T-helper 1 cell treated with Interleukin-12 subunit alpha and Interleukin-12 subunit beta and Interleukin-4 antibody, amounts not matched to agents 30 ng/mL and 1 ng/mL, for 36 hours (primary cell): ENCODE measurements around the gene PCGF5. TPM values are rescaled to one million over a fixed set of nuclear protein-coding genes. Genes with fewer than 3 reads are reported as not detected.
"Not testable (repeated sequence)": the region's sequence is repeated elsewhere in the genome, so short reads cannot be mapped to it uniquely, and the experiment has no call there.

Source experiments
- intact Hi-C: fragments of 100-400 bp; cut with micrococcal nuclease; formaldehyde crosslinking; loops from one replicate; pipeline ENCODE4 v1.15.1; 2024
- total RNA-seq: library from RNA; stranded (reverse); gene quantifications from 2 replicates; pipeline ENCODE4 v1.2.3, GENCODE V29; 2022

PCGF5 gene
- total RNA-seq = 55.3 and 58.4 TPM in 2 replicates

DNA sequence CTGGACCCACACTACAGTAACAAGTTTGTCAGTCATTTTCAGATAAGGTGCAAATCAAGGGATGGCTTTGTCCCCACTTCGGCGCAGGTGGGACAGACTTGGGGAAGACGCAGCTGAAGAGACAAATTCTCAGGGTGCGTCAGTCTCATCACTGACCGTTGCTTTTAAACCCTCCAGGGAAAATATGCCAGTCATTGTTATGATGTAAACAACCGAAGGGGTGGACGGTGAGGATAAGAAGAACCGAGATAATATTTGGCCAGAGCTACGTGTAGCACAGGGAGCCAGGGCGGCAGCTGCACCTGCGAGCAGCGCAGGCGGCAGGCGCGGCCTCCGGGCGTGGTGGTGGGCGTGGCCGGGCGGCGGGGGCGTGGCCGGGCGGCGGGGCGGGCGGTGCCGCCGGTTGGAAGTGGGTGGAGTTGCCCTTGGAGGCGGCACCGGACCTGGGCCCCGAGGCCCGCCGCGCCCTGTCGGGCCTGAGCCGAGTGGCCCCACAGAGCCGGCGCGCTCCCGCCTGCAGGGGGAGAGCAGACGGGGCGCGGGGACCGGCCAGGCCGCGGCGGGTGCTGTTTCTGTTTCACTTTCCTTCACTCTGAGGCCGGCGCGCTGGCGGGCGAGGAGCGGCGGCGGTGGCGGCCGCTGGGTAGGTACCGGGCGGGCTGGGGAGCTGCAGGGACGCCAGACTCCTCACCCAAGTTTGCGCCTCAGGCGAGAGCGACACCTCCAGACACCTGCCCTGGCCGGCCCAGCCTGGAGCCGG, at the start of gene PCGF5:
PCGF5 (plus strand) TSS at position 470 of the 760 bp plus-strand sequence. CDS start 2,209 bp downstream, outside the sequence.
- intact Hi-C loops = loop anchor here (1.0 to 5.0 kb wide), 13 partner anchors 10 to 1627 kb away; partner anchors contain the start of genes CPEB3, EXOC6, KIF11 and KIF20B

DNA sequence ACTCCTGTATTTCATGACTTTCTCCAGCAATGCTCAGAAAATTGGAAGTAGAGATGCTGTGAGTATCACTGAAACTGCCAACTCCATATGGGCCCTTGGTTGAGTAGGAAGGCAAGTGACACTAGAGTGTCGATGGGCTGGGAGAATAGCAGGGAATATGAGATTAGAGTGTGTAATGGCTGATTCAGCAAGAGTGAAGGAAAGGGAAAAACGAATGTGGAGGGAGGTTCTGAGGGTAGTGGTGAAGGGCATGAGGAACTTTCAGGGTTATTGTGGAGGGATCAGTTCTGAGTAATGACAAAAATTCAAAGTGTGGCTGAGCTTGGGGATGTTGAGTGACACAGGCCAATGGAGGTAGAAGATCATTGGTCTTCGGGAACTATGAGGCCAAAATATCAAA, 49.0 kb upstream of the PCGF5 start:
- intact Hi-C loops = no loop called here

DNA sequence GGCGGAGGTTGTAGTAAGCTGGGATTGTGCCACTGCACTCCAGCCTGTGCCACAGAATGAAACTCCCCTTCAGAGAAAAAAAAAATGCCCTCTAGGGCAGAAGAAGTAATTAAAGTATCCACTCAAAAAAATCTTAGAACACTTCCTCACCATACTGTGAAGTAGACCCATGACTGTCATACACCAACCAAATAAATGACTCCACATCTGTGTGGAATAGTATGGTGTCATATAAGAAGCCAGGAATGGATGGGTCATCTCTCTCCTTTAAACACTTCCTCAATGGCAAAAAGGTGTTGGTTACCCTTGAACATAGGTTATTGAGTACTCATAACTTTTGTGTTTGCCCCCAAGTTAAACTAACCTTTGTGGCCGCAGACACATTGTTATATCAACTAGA, 48.1 kb upstream of the PCGF5 start:
- intact Hi-C loops = no loop called here

DNA sequence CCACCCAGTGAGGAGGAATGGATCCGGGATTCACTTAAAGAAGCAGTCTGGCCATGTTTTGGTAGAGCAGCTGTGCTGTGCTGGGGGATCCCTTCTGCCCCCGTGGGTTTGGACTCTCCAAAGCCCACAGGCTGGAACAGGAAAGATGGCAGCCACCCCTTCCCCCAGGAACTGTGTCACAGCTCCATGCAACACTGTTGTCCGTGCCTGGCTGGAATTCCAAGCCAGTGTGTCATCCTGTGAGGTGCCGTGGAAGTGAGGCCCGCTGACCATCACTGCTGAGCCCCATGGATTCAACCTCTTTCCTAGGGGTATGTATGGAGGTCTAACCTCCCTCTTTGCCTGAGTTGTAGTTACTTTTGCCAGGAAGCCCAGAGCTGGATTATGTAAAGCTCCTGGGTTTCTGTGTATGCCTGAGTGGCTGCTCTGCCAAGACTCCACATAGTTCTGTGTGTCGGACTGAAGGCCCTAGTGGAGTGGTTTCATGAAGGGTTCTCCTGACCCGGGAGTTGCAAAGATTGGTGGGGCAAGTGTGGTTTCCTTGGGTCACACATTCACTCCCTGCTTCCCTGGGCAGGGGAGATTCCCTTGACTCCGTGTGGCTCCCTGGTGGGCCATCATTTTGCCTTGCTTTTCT, 35.1 kb upstream of the PCGF5 start:
- intact Hi-C loops = no loop called here

DNA sequence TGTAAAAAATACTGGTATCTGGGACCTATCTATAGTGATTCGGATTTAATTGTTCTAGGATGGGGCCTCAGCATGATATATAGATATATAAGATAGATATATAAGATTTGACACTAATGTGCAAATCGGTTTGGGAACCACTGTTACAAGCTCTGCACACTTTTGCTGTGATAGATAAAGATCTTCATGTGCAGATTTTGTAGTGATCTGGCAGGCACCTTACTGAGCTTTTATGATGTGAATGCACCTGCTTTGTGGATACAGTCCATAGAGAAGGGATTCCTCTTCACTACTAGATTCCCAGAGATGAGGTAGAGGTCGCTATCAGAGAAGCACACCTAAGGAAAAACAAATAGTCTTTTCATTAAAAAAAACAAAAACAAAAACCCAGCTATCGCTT, 33.3 kb upstream of the PCGF5 start:
- intact Hi-C loops = no loop called here

DNA sequence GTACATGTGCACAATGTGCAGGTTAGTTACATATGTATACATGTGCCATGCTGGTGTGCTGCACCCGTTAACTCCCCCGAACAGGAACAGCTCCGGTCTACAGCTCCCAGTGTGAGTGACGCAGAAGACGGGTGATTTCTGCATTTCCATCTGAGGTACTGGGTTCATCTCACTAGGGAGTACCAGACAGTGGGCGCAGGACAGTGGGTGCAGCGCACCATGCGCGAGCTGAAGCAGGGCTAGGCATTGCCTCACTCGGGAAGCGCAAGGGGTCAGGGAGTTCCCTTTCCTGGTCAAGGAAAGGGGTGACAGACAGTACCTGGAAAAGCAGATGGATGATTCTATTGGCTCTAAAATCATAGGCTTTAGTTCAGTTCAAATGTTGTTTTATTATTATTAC, 32.5 kb upstream of the PCGF5 start:
- intact Hi-C loops = not testable (repeated sequence)

DNA sequence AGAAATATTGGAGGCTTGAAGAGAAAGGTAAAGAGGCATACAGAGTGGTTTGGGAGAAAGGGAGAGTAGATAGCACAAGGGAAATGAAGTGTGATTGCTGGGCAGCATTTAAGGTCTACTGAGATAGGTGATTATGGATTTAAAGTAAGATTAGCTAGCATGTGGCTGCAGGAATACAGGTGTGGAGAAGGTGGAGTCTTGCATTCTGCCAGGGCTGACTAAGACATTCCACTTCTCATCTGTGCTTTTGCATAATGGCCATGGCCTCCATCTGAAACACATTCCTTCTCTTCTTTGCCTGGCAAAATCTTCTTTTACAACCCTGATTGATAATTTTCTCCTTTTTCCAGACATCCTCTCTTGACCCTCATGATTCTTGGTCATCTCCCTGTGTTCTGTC, 31.6 kb upstream of the PCGF5 start:
- intact Hi-C loops = no loop called here

DNA sequence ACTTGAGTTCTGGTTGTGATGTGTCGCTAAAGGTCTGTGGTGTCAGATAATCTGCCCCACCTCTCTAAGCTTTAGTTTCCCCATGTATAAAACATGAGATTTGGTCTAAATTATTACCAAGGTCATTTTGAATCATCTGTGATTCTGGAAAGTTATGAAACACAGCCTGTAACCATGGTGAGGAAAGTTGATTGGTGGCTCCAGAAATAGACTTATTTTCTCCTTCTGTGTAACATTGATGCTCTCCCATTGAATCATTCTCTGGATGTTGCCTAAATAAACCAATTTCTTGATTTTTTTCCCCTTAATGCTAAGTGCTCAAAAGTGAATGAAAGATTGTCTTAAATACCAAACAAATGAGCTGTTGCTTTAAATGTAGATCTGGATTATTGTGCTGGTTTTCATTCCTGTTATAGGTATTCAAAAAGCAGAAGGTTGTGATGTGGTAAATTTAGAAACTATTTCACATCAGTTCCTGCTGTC, 30.0 kb upstream of the PCGF5 start:
- intact Hi-C loops = no loop called here

DNA sequence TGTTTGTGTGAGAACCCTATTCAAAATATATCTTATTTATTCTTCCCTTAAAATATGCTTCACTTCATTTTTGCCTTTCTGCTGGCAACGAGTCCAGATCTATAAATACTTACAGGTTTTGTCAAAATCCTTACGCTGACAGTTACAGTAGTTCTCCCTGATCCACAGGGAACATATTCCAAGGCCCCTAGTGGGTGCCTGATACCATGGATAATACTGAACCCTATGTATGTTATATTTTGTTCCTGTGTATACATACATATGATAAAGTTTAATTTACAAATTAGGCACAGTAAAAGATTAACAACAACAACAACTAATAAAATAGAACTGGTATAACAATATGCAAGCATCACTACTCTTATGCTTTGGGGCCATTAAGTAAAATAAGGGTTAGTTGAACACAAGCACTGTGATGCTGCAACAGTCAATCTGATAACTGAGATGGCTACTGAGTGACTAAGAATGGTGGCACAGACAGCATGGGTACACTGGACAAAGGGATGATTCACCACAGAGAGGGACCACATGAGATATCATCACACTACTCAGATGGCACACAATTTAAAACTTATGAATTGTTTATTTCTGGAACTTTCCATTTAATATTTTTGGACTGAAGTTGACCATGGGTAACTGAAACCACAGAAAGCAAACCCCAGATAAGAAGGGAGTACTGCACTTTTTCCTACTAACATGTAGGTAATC, 29.4 kb upstream of the PCGF5 start:
- intact Hi-C loops = no loop called here

DNA sequence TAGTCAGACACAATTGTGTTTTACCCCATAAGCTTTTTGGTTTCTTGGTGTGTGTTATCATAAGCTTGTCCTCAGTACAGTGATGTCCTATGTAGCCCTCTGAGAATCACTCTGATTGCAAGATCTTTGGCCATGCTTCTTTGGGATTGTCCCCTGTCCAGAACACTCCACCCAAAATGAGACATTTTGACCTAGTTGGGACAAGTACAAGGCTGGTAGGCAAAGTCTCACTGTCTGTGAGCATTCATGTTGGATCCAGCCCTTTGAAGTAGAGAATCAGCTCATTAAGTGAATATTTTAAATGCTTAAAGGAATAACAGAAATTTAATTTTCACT, 28.9 kb upstream of the PCGF5 start:
- intact Hi-C loops = no loop called here

DNA sequence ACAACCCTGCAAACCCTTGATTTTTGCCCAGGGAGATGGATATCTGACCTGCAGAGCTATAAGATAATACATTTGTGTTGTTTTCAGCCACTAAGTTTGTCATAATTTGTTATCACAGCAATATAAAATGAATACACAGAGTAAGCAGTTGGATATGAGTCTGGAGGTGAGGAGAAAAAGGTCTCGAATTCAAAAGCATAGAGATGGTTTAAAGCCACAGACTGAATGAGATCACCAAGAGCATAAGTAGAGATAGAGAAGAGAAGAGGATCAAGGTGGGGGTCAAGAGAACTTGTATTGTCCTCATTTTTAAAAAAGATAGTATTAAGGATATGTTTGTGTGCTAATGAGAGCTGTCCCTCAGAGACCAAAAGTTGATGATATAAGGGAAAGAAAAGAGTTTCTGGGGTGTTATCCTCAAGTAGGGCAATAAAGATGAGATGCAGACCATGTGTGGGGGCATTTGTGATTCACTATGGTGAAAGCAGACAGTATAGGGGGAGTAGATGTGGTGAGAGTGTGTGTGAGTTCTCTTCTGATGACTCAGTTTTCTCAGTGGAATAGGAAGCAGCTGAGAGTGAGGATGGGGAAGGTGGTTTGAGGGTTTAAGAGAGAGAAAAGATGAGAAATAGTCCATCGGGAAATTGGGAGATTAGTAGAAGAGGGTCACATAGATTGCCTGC, 25.8 kb upstream of the PCGF5 start:
- intact Hi-C loops = no loop called here

DNA sequence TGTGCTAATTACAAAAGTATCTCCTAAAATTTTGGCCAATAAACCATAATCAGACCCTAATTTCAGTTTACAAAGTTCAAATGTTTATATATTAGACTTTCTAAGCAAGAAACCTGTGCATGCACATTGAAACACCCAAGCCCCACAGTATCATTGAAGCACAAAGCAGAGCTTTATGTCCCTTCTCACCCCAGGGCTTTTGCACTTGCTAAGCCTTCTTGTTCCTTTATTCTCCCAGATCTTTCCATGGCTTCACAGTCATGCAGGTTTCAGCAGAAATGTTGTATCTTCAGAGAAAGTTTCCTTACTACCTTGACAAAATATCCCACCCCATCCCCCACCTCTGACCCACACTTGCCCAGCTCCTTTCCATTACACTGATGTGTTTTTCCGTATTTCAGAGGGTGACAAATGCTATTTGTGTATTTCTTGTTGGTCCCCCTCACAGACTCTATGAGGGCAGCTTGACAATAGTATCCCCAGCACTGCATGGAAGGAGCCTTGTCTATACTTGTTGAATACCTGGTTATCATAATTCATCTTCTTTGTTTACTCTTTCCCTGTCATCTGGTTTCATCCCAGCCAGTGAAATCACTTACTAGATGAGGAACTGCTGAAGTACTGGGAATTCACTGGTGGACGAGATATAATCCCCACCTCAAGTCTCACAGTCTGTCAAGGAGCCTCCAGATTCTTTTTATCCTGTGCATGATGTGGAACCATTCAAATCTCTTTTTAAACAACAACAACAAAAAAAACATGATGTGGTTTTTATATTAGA, 24.0 kb upstream of the PCGF5 start:
- intact Hi-C loops = no loop called here

DNA sequence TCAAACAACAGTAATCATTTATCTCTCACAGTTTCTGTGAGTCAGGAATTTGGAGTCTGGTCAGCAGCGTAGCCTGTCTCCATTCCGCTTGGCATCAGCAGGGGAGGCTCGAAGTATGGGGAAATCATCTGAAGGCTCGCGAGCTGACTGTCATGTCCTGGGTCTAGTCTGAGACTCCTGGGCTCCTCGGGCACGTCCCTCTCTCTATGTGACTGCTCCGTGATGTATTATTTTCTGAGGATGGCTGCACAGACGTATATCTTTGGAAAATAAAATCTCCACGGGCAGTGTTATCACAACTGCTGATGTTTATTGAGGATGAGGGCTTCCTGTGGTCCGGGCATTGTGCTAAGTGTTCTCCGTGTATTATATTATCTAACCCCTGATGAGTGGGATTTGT, 23.3 kb upstream of the PCGF5 start:
- intact Hi-C loops = no loop called here

DNA sequence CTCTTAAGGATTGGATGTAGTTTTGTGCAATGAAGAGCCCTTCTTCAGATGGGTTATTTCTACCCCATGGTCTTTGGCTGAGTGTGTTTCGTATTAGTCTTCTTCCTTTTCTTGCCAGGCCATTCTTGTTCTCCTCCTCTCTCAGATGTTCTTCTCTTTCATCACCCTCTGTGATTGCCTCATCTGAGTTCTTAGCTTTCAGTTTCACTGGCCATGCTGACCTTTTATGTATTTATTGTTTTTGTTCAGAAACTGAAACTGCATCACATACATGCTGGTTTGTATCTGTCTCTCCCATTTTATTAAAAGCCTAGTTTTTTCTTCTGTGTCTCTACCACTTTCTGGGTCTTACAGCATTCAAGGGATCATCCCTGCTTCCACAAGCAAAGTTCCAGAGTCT, 21.7 kb upstream of the PCGF5 start:
- intact Hi-C loops = loop anchor here (1.0 to 2.0 kb wide), 3 partner anchors 52 to 1784 kb away; partner anchors contain the start of genes CPEB3, IFIT5 and MARCHF5

DNA sequence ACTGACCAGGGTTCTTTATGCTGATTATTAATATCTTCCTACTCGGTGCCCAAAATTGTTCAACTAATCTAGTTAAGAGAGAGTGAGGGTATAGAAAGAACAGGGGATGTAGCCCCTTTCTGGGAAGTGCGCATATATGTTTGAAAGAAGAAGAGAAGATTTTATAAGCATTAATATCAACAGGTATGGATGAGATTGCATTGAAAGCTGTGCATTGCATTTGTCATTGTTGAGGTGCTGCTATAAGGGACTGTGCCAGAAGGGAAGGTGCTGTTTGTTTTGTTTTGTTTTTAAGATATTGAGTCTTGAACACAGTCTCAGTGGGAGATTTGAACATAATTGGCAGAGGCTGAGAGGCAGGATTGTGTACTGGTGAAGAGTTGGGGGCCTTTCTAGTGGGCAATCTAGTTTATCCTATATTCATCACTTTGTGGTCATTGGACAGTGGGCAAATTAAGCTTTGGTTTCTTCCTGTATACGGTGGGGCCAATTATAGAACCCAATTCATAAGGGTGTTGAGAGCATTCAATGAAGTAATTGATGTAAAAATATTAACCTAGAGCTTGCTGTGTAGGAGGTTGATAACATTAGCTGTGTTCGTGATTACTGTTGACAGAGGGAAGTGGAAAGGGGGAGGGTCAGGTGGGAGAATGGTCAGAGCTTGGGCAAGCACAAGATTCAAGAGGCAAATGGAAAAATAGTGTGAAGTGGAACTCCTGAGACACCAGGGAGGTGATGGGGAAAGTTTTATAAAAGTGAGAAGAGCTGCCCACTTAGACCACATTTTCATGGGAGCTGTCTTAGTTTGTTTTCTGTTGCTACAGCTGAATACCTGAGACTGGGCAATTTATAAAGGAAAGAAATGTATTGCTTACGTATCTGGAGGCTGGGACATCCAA, 19.9 kb upstream of the PCGF5 start:
- intact Hi-C loops = loop anchor here (1.0 to 5.0 kb wide), 5 partner anchors 20 to 722 kb away; partner anchors contain the start of genes BTAF1, PCGF5 and TNKS2

DNA sequence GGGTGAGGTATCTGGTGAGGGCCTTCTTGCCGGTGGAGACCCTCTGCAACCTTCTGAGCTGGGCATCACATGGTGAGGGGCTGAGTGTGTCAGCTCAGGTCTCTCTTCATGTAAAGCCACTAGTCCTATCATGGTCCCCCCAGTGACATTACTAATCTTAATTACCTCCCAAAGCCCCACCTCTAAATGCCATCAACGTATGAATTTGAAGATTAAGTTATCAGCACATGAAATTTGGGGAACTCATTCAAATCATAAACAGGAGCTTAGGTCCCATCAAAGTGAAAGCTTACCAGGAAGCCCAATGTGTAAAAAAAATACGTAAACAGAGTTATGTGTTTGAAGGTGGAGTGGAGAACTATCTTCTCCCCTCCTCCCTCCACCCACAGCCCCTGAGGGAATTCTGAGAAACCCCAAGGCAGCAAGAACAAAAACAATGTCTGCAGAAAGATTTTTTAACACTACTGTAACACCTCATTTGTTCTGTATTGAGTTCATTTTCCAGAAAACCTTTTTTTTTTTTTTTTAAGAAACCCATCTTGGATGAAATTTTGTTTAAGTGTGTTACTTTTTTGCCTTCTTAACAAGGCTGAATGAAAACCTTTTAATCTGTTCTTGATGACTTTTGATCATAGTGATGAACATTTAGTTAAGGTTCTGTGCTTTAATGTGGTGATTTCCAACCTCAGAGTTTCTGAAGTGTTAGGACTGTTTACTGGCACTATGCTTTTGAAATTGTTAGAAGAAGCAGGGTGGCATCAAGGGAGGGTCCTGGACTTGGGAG, 19.1 kb upstream of the PCGF5 start:
- intact Hi-C loops = loop anchor here (1.0 to 5.0 kb wide), 5 partner anchors 19 to 721 kb away; partner anchors contain the start of genes BTAF1, PCGF5 and TNKS2

DNA sequence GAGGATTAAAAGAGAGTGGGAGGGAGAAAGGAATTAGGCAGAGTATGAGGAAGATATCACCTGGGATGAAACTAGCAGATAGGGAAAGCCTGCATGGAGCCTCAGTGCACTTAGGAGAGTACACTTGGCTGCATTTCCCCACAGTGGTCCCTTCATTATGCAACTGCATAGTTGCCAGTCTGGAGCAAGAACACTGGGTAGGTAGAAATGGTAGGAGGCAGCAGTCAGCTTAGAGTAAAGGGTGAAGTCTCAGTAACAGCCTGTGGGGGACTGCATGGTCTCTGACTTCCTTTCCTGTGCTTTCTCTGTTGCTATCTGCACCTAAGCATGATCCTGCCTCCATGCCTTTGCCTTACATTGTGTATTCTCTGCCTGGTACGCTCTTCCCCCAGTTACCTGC, 14.0 kb upstream of the PCGF5 start:
- intact Hi-C loops = no loop called here

DNA sequence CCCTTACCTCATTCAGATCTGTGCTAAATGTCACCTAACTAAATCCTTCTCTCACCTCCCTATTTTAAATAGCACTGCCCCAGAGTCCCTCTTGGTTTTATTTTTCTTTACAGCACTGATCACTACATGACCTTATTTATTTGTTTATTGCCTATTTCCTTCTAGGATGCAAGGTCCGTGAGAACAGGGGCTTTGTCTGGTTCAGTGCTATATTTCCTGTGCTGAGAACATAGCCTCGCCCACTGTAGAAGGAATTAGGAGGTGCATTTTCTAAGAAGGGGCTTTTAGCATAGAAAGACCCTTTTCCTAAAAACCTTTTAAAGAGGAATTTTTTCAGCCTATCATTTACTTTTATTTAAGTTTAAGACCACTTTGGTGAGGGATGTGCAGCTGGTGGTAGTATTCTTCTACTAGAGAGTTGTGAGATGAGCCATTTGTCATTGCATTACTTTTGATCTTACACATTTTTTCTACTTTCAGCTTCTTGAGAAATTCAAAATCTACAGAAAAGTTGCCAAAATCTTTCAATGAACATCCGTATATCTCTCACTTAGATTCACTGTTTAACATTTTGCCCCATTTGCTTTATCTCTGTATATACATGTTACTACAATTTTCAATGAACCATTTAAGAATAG, 13.5 kb upstream of the PCGF5 start:
- intact Hi-C loops = no loop called here
